Duodenal mucosa (tissue), 2 donors: Measurements from ENCODE around the gene CALML6.
"Not testable (repeated sequence)": the region's sequence is repeated elsewhere in the genome, so short reads cannot be mapped to it uniquely, and the experiment has no call there.

Experiments used
- H3K27ac ChIP-seq: one replicate; pipeline ENCODE4 v1.7.0; 2013; ENCODE audit warnings: low read depth, low read length
- H3K27me3 ChIP-seq, 2 donors: one replicate each; pipeline ENCODE4 v1.7.0; 2013; ENCODE audit warnings: low read length in 2 of 2, control low read depth in 1 of 2; ENCODE audit not compliant: insufficient read depth in 2 of 2, control insufficient read depth in 1 of 2
- H3K36me3 ChIP-seq, 2 donors: one replicate each; pipeline ENCODE4 v1.7.0; 2013; ENCODE audit warnings: low read length in 2 of 2, control low read depth in 1 of 2; ENCODE audit not compliant: insufficient read depth in 2 of 2, control insufficient read depth in 1 of 2
- H3K4me1 ChIP-seq, 2 donors: one replicate each; pipeline ENCODE4 v1.7.0; 2013; ENCODE audit warnings: low read length in 2 of 2, control low read depth in 1 of 2; ENCODE audit not compliant: insufficient read depth in 2 of 2, control insufficient read depth in 1 of 2
- H3K4me3 ChIP-seq, 2 donors: one replicate each; pipeline ENCODE4 v1.7.0; 2013; ENCODE audit warnings: low read length in 2 of 2, low read depth in 1 of 2
- H3K9ac ChIP-seq, 2 donors: one replicate each; pipeline ENCODE4 v1.7.0; 2013; ENCODE audit warnings: low read length in 2 of 2, low read depth in 1 of 2
- H3K9me3 ChIP-seq, 2 donors: one replicate each; pipeline ENCODE4 v1.7.0; 2013; ENCODE audit warnings: low read length in 2 of 2, control low read depth in 1 of 2; ENCODE audit not compliant: control insufficient read depth in 1 of 2

The CALML6 gene

GRCh38 chr1:1925437-1926345, 10.6 kb downstream of the CALML6 start:
- H3K36me3 ChIP-seq: no peaks in the 10 kb centered on the region
- no peaks in the 10 kb centered on the region for H3K9me3 ChIP-seq
- peaks cover 15 to 20% of the 10 kb centered on the region in 2 donors for H3K4me1 ChIP-seq
- no peak overlapping the region for H3K9ac ChIP-seq
- H3K4me3 ChIP-seq: no peak overlapping the region
- H3K27me3 ChIP-seq: no peaks in the 10 kb centered on the region
- no peak overlapping the region for H3K27ac ChIP-seq

GRCh38 chr1:1926346-1926811, 11.3 kb downstream of the CALML6 start:
- H3K9me3 ChIP-seq: no peaks in the 10 kb centered on the region
- no peaks in the 10 kb centered on the region for H3K27me3 ChIP-seq
- no peak overlapping the region for H3K27ac ChIP-seq
- H3K9ac ChIP-seq: no peak overlapping the region
- H3K36me3 ChIP-seq: no peaks in the 10 kb centered on the region
- no peak overlapping the region for H3K4me3 ChIP-seq
- H3K4me1 ChIP-seq: peaks cover 15 to 20% of the 10 kb centered on the region in 2 donors

- H3K4me3 ChIP-seq: no peak overlapping the region
- H3K36me3 ChIP-seq: no peaks in the 10 kb centered on the region
- no peaks in the 10 kb centered on the region for H3K27me3 ChIP-seq
- H3K4me1 ChIP-seq: peaks cover 15 to 20% of the 10 kb centered on the region in 2 donors
- H3K27ac ChIP-seq: no peak overlapping the region
- H3K9me3 ChIP-seq: no peaks in the 10 kb centered on the region
- H3K9ac ChIP-seq: no peak overlapping the region
Observed at GRCh38 chr1:1926886-1927660, 12.0 kb downstream of the CALML6 start.

GRCh38 chr1:1927751-1928150, 12.7 kb downstream of the CALML6 start:
- peaks cover 10 to 14% of the 10 kb centered on the region in 2 donors for H3K4me1 ChIP-seq
- H3K27ac ChIP-seq: no peak overlapping the region
- H3K27me3 ChIP-seq: no peaks in the 10 kb centered on the region

GRCh38 chr1:1928231-1929101, 13.4 kb downstream of the CALML6 start:
- Histone ChIP-seq H3K4me3 (no peak overlapping the region), H3K9me3 (no peaks in the 10 kb centered on the region), H3K36me3 (no peaks in the 10 kb centered on the region), H3K27ac (no peak overlapping the region), H3K27me3 (no peaks in the 10 kb centered on the region), H3K9ac (no peak overlapping the region), H3K4me1 (peaks cover 3 to 7% of the 10 kb centered on the region in 2 donors)

More at GRCh38 chr1:1927751-1928150, 12.7 kb downstream of the CALML6 start:
- H3K9me3 ChIP-seq: no peaks in the 10 kb centered on the region
- no peak overlapping the region for H3K9ac ChIP-seq
- no peaks in the 10 kb centered on the region for H3K36me3 ChIP-seq
- H3K4me3 ChIP-seq: no peak overlapping the region

- no peaks in the 10 kb centered on the region for H3K36me3 ChIP-seq
- no peaks in the 10 kb centered on the region for H3K9me3 ChIP-seq
- H3K9ac ChIP-seq: no peak overlapping the region
- H3K4me1 ChIP-seq: peaks cover 0 to 6% of the 10 kb centered on the region in 2 donors
- no peak overlapping the region for H3K4me3 ChIP-seq
- no peaks in the 10 kb centered on the region for H3K27me3 ChIP-seq
- H3K27ac ChIP-seq: no peak overlapping the region
Observed at GRCh38 chr1:1929102-1929638, 14.1 kb downstream of the CALML6 start.

GRCh38 chr1:1929639-1930545, 14.8 kb downstream of the CALML6 start:
- no peak overlapping the region for H3K4me3 ChIP-seq
- no peak overlapping the region for H3K27ac ChIP-seq
- no peak overlapping the region for H3K9ac ChIP-seq
- peaks cover 0 to under 1% of the 10 kb centered on the region in 2 donors for H3K4me1 ChIP-seq
- H3K27me3 ChIP-seq: no peaks in the 10 kb centered on the region
- no peaks in the 10 kb centered on the region for H3K9me3 ChIP-seq
- no peaks in the 10 kb centered on the region for H3K36me3 ChIP-seq

- not testable (repeated sequence) for H3K9me3 ChIP-seq, H3K27me3 ChIP-seq, H3K27ac ChIP-seq, H3K4me1 ChIP-seq, H3K9ac ChIP-seq, H3K4me3 ChIP-seq, H3K36me3 ChIP-seq
Observed at GRCh38 chr1:1934848-1935247, 19.8 kb downstream of the CALML6 start.

- no peaks in the 10 kb centered on the region for H3K36me3 ChIP-seq
- H3K4me3 ChIP-seq: no peak overlapping the region
- H3K9me3 ChIP-seq: no peaks in the 10 kb centered on the region
- peaks cover 0 to 9% of the 10 kb centered on the region in 2 donors for H3K4me1 ChIP-seq
- peaks cover 0 to 7% of the 10 kb centered on the region in 2 donors for H3K27me3 ChIP-seq
- no peak overlapping the region for H3K9ac ChIP-seq
- no peak overlapping the region for H3K27ac ChIP-seq
Observed at GRCh38 chr1:1937061-1937460, 22.0 kb downstream of the CALML6 start.
